C1 segment of cervical spinal cord (tissue), 14 donors: ENCODE measurements around the gene FOLR2.
"Not testable (repeated sequence)": the region's sequence is repeated elsewhere in the genome, so short reads cannot be mapped to it uniquely, and the experiment has no call there.

Source experiments
- DNase-seq, 14 donors: peaks; one replicate each; lab custom pipeline; 2025; lab: John Stamatoyannopoulos, UW

FOLR2 gene

DNA sequence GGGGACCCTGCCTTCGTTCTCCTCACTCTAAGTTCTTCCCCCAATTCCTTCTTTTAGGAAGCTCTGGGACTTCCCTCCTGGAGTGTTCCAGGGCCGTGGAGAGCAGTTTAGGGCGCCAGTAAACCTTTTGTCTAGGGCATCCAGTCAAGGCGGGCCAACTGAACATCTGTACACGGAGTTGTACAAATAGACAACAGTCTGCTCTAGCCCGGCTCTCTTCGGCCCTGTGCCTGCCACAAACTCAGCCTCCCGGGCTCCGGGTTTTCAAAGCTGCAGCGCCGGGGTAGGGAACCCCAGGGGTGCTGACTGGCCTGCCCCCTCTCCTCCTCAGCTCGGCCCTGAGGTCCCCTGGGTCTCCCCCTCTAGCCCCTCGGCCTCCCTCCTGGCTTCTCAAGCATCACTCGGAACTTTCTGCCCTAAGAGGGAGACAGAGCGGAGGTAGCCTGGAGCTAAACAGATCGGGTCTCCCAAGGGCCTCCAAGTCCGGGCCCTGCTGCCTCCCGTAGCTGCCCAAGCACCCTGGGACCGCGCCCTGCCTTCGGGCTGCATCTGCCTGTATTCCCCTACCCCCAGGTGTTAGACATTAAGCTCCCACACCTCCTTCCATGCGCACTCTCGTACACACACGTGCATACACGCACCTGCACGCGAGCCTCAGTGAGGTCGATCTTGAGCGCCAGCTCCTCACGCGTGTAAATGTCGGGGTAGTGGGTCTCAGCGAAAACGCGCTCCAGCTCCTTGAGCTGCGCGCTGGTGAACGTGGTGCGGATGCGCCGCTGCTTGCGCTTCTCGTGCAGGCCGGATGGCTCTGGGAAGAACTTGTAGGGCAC, 24.1 kb downstream of the FOLR2 start:
- DNase-seq = no peak

DNA sequence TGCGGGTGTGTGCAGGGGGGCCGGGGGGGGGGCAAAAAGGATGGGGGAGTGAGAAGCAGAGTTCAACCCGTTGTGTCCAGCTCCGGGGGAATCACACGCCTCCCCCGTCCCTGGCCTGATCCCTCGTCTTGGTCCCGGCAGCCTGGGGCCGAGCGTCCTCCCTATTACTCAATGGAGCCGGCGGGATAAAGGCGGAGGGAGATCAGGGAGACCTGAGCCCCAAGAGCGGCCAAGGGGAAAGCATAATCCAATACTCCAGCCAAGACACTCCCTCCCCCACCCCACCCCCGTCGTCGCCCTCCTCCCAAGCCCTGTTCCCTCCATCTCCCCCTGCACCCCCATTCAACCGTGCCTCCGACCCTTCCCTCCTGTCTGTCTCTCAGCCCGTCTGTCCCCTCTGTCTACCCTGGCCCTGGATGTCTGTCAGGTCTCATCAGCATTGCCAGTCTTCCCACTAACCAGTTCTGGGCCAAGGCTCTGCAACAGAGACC, 24.7 kb downstream of the FOLR2 start:
- DNase-seq = no peak

DNA sequence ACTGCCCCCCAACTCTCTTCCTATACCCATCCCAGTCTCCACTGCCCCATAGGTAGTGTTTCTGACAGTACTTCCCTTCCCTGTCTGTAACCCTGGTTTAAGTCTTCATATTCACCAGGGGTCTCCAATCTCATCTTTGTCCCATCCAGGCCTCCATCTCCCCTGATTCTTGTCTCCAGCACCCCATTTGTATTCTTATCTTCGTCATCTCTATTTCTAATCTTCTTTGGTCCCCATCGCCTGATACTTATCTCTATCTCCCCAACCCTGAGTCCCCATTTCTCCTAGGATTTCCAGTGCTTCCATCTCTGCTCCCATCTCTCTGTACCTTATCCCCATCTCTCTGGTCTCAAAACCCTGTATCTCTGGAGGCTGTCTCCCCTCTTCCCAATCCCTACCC, 25.5 kb downstream of the FOLR2 start:
- DNase-seq = no peak

DNA sequence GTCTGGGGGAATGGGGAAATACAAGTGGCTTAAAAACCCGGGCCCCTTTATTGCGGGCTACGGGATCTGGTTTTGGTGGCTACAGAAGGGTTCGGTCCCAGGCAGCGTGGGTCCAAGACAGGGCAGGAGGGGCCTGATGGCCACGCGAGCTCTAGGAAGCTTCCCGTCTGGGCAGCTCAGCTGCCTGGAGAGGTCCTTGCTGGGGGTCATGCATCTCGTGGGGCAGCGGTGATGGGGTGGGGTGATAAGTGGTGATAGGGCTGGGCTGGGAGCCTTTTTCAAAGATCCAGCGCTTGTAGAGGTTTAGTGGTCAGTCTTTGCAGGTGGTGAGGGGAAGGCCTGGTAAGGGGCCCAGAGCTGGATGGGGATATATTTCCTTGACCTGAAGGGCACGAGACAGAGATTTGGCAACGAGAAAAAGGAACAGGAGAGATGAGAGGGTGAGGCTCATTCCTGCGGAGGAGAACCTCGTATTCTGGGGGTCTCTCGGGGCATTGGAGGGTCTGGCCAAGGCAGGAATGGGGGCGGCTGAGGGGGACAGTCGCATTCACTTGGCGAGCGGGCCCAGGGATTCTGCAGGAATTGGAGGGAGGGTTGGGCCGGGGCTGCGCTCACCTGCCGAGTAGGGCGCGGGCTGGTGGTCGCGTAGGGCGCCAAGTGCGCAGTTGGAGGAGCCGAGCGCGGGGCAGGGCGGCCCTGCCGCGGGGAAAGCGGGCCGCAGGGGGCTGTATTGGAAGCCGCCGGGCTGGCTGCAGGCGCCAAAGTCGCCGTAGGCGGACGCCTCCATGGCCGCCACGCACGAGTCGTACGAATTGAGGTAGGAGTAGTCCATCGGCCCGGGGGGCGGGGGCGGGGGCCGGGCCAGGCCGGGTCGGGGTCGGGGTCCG, 26.8 kb downstream of the FOLR2 start:
- no peak for DNase-seq

DNA sequence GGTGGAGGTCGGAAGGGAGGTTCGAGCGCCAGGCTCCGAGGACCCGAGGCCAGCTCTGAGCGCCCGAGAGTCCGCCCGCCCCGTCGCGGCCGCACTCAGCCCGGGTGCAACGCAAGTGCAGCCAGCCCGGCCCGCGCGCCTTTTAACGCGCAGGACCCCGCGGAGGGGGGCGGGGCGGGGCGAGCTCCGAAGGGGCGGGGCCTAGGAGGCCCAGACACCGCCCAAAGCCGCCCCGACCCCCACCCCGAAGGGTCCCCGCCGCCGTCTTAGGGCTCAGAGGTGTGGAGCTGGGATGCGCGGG, 27.4 kb downstream of the FOLR2 start, which contains the start of gene PHOX2A:
Gene PHOX2A (minus strand): TSS at position 117 of the 301 bp plus-strand sequence. CDS start 172 bp downstream, outside the sequence.
- no peak for DNase-seq

DNA sequence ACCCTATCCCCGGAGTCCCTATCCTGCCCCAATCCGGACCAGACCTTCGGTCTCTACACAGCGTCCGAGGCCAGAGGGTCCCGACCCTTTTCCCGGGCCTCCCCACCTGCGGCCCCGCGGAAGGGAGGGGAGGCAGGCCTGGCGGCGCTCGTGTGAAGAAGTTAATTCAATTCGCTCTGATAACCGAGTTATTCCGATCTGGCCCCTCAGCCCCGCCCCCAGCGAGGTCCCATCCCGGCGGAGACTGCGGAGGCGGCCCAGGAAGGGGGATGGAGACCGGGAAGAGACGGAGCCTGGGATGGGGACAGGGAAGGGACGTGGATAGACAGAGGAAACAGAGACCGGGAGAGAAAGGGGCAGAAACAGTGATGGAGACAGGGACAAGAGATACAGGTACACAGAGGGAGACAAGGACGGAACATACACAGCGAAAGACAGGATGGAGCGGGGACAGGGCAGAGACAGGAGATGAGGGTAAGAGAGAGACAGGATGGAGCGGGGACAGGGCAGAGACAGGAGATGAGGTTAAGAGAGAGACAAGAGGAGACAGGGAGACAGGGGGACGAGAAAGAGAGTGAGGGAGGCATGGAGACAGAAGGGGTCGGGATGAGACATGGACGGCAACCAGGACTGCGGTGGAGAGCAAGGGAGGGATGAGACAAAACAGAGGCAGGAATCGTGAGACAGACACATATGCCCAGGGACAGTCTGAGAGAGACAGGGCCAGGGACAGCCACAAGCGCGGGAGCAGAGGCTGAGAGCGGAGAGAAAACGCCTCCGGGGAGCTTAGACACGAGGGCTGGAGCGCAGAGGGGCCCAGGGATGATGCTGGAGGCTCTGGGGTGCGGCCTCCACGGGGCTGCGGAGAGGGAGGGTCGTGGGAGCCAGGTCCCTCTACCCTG, 28.0 kb downstream of the FOLR2 start:
- DNase-seq = no peak

DNA sequence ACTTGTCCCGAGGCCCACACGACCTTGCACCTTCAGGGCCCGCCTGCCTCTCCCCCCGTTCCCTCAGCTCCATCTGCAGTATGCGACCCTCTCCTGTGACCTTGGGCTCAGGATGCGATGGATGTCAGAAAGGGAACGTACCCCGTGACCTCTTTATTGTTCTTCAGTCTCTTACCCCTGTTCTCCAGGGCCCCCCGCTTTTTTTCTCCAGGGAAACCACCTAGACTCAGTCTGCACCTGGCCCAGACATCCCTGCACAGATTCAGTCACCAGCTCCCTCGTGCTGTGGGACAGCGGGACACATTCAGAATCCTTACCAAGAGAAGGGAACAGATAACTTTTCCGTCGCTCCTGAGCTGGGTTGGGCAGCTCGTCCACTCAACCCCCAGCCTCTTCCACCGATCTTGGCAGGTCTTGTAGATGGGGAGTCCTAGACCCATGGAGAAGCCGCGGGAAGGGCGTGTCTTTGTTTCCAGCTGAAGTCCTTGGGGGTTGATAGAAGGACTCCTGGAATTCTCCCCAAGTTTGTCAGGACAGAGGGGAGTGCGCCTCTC, 28.7 kb downstream of the FOLR2 start:
- no peak for DNase-seq

DNA sequence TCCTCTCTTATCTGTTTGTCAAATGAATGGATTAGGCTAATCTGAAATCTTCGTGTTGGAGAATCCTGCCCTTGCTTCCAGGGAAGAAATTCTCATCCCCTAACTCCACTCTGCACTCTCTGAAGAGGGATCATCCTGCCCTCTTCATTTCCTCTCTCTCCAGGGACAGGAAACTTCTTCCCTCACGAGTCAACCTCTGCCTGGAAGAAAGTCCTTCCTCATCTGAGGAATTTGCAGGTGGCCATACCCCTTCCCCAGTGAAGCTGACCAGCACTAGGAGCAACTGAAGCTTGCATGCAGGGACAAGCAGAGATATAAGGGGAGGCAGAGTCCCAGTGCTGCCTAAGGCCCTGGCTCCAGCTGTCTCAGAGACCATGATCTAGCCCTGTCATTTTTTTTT, 31.0 kb downstream of the FOLR2 start:
- no peak for DNase-seq

DNA sequence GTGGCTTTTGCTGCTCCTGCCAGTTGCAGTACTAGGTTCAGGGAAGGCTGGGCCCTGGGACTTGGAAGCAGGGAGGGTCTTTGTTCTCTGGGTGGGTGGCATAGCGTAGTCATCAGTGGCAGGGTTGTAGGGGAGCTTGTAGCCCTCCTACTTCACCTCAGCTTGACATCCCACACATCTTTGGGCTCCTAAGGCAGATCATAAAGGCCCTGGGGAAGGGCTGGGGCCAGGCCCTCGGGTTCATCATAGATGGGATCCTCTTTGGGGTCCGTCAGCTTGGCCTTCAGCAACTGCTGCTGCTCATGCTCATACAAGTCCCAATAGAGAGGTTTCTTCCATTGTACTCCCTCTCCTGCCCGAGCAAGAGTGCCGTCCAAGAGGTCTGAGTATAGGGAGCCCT, 33.4 kb downstream of the FOLR2 start:
- no peak for DNase-seq

DNA sequence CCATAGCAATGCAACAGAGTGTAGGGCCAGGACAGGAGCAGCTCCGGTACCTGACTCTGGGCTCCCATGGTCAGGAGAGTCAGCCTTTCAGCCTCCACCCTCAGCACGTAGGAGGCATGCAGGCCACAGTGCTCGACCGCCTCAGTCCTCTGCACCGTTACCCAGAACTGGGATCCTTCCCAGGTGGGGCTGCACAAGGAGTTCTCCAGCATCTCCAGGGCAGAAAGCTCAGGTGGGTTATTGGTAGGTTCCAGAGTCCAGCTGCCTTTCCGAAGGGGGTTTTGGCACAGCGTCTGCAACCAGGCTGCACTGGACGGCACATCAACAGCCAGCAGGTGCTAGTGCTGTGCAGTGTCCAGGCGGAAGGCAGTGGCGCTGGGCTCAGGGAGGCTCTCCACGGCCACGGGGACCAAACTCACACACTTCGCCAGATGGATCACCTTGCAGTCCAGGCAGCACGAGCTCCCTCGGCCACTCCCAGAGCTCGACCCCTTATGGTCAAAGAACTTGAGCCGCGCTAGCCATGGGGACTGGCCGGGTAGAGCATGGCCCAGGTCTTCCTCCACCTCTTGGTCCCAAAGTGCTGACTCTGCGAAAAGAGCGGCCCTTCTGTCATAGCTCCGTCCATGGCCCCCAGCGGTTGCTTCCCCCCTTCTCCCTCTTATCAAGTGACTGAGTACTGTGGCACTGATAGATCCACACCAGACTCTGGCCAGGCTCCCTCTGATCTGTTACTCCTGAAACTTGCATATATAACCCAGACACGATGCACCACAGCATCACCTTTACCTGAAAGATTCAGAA, 34.3 kb downstream of the FOLR2 start:
- DNase-seq = no peak

DNA sequence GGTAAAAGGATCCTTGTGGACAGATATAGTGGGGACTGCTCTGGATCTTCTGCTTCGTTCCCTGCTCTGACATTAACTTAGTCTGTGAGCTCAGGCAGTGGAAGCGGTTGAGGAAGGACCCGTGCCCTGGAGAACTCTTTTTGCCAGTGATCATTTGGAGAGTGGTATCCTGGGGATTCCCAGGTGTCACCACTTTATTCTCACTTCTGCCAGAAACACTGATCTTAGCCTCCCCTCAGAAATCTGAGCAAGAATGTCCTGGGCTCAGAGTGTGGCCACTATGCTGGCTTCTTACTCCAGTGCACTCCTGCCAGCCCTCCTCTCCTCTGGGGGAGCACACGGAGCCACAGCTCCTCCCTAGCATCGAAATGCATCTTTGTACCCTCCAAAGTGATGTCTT, 35.0 kb downstream of the FOLR2 start:
- DNase-seq = no peak

DNA sequence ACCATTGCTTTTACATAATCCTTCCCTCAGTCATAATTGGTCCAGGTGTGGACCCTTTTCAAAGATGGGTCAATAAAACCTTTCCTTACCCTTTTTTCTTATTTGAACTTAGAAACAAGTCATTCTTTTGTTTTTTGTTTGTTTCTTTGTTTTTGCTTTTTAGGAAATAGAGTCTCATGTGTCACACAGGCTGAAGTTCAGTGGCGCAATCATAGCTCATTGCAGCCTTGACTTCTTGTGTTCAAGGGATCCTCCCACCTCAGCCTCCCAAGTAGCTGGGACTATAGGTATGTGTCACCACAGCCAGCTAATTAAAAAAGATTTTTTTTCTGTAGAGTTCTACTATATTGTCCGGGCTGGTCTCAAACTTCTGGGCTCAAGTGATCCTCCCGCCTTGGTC, 36.8 kb downstream of the FOLR2 start:
- DNase-seq = no peak

DNA sequence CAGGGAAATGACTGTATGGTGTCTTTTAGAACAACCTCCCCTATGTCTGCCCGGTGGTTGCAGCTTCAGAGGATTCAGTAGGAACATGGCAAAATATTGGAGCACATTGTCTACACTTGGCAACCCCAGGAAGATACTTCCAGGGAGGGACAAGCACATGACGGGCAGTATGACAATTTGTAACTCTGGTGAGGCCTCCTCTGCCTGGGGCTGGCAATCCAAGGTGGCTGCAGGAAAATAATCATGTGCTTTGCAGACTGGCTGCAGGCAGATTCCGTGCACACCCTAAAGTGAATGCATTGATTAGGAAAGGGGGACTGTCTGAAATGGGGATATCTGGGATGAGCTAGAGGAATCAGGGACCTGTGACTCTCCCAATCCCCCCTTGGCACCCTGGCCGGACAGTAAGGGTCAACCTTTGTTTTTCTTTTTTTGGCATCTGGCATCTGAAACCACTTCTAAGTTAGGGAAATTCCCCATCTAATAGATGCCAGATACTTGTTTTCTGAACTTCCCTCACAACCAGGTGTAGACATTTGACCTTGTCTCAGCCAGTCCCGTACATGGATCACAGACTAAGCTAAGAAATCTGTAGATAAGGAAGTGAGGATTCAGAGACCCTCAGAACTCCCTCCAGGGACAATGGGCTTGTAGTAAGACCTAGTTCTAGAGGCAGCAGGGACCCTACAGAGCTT, 37.9 kb downstream of the FOLR2 start:
- DNase-seq = no peak

DNA sequence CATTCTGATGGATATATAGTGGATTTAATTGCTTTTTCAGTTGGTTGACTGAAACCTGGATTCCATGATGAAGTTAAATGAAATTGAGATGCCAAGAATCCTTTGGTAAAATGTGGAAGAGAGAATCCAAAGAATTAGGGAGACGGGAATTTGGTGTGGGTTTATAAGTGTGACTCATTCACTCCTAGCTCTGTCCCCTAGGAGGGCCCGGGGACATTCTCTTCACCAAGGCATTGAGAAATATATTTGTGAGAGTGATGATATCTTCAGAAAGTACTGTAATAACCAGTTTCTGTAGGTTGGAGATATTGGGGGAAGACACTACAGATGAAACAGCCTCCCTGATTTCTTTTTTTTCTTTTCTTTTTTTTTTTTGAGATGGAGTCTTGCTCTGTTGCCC, 41.0 kb downstream of the FOLR2 start:
- DNase-seq = no peak

DNA sequence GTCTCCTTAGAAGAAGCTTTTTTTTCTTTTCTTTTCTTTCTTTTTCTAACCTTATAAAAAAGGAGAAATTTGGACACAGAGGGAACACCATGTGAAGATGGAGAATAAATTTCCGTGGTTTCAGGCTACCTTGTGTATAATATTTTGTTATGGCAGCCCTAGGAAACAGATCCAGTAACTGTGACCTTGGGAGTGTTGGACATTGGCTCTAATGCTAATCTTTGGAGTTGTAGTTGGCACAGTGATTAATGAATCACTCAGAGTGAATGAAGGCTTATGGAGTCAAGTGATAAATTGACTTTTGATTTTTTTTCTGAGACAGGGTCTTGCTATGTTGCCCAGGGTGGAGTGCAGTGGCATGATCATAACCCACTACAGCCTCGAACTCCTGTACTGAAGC, 42.9 kb downstream of the FOLR2 start:
- no peak for DNase-seq

DNA sequence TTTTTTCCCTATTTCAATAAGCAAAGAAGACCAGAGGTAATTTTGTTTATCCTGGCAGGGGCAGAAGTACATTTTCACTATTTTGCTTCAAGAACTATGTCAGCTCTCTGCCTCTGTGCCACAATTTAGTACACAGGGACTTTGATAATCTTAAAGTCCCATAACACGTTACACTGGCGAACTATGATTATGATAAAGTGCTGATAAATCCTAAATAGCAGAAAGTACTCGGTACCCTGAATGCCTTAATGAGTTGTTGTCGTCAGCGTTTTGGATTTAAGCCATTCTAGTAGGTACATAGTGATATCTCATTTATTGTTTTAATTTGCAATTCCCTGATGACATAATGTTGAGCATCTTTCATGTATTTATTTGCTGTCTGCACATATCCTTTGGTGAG, 44.0 kb downstream of the FOLR2 start:
- DNase-seq = no peak

DNA sequence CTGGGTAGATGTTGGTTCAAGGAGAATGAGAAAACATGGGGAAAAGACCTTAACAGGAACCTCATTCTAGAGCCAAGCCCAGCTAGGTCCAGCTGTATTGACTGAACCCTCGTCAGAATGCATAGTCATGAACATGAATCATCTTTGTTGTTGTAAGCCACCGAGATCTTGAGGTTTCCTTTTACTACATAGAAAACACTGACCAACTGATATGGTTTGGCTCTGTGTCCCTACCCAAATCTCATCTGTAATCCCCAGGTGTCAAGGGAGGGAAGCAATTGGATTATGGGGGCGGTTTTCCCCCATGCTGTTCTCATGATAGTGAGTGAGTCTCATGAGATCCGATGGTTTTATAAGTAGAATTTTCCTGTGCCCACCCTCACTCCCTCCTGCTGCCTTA, 46.8 kb downstream of the FOLR2 start:
- no peak for DNase-seq

DNA sequence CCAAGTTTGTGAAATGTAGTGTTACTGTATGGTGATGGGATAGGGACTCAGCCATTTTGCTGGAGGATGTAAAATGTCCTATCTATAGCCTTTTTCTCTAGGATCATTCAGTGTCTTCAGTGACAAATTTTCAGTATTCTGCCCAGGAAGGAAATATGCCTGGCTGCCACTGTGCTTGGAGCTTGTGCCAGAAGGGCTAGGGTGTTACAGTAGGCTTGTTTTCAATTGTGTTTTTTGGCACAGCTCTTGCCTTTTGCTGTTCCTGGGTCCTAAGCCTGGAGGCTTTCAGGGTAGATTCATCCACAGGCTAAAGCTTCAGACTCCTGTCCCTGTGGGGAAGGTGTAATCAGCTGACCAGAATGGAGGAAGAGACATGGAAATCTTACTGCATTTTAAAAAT, 49.4 kb downstream of the FOLR2 start:
- DNase-seq = no peak

DNA sequence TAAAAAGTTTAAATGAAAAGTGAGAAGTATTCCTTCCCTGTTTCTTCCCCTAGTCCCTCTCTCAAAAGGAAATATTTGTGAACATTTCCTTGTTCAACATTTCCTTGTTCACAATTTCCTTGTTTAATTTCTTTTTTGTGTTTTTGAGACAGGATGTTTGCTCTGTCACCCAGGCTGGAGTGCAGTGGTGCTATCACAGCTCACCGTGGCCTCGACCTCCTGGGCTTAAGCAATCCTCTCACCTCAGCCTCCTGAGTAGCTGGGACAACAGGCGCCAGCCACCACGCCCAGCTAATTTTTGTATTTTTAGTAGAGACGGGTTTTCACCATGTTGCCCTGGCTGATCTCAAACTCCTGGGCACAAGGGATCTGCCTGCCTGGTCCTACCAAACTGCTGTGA, 50.4 kb downstream of the FOLR2 start:
- DNase-seq = not testable (repeated sequence)
